Transverse colon (tissue), 3 donors: ENCODE measurements around the gene ADGRG2.

Experiments used
- POLR2A ChIP-seq: fragments of 450-650 bp; IDR thresholded peaks from one replicate; pipeline ENCODE4 v1.6.1; 2016; ENCODE audit warnings: antibody characterized with exemption, mild to moderate bottlenecking, moderate library complexity
- TF ChIP-seq, protein P1 (sequence below), 5 experiments: fragments of 200-600 bp in 3 of 5; fragments of 450-650 bp in 2 of 5; sonication (generic) in 3 of 5; IDR thresholded peaks; 1 replicate in 2 of 5; 2 replicates in 3 of 5; pipeline ENCODE4 v1.5.1; 2016 to 2017; ENCODE audit warnings: antibody characterized with exemption in 5 of 5, inconsistent platforms in 3 of 5, mild to moderate bottlenecking in 2 of 5, moderate library complexity in 1 of 5

DNA sequence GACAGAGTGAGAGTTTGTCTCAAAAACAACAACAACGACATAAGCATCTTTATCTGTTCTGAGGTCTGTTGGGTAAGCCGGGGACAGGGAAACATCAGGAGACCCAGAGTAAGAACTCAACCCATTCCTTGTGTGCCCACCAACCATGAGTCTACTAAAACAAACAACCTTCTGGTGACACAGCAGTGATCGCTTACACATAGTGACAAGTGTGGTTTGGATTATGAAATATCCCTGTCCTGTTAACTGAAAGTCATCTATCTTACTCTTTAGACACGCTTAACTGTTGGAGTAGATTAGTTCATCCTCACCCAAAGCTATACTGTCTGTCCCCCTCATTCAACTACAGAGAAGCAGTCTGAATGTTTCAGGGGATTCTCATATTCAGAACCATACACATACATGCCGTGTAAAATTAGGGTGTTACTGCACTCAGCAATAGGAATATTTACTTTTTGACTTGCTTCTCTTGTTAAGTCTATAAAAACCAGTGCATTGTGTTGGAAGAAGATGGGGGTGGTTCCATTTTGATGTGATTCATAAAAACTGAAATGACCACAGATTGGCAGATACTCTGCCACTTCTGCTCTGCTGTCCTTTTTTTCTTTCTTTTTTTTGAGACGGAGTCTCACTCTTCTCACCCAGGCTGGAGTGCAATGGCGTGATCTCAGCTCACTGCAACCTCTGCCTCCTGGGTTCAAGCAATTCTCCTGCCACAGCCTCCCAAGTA is 165.8 kb downstream of the ADGRG2 start:
- TF ChIP-seq POLR2A: no peak
- TF ChIP-seq, protein P1, sequence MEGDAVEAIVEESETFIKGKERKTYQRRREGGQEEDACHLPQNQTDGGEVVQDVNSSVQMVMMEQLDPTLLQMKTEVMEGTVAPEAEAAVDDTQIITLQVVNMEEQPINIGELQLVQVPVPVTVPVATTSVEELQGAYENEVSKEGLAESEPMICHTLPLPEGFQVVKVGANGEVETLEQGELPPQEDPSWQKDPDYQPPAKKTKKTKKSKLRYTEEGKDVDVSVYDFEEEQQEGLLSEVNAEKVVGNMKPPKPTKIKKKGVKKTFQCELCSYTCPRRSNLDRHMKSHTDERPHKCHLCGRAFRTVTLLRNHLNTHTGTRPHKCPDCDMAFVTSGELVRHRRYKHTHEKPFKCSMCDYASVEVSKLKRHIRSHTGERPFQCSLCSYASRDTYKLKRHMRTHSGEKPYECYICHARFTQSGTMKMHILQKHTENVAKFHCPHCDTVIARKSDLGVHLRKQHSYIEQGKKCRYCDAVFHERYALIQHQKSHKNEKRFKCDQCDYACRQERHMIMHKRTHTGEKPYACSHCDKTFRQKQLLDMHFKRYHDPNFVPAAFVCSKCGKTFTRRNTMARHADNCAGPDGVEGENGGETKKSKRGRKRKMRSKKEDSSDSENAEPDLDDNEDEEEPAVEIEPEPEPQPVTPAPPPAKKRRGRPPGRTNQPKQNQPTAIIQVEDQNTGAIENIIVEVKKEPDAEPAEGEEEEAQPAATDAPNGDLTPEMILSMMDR (IDR thresholded peaks at IDR 0.05): no peak
